H9 (cell line): Measurements from ENCODE around the gene ZNF816. TPM values are rescaled to one million over a fixed set of nuclear protein-coding genes. Genes with fewer than 3 reads are reported as not detected.

Source experiments
- DNase-seq: peaks from one replicate; pipeline ENCODE4 v3.0.0-alpha.2; 2017
- H2AFZ ChIP-seq: one replicate; pipeline ENCODE4 v1.6.1; 2013; ENCODE audit warnings: mild to moderate bottlenecking, low read length, control low read depth, moderate library complexity
- H2AK5ac ChIP-seq: 2 replicates; pipeline ENCODE4 v1.6.1; 2013; ENCODE audit warnings: low read length, control low read depth, mixed read lengths; ENCODE audit not compliant: insufficient read length
- H2BK120ac ChIP-seq: one replicate; pipeline ENCODE4 v1.6.1; 2013; ENCODE audit warnings: low read depth, mild to moderate bottlenecking, low read length, control low read depth, inconsistent platforms; ENCODE audit not compliant: poor library complexity, severe bottlenecking
- H2BK12ac ChIP-seq: 2 replicates; pipeline ENCODE4 v1.6.1; 2013; ENCODE audit warnings: low read length, control low read depth, mixed read lengths, low read depth; ENCODE audit not compliant: insufficient read length
- H2BK15ac ChIP-seq: 2 replicates; pipeline ENCODE4 v1.6.1; 2013; ENCODE audit warnings: low read depth, low read length, control low read depth
- H2BK20ac ChIP-seq: one replicate; pipeline ENCODE4 v1.6.1; 2013; ENCODE audit warnings: low read depth, mild to moderate bottlenecking, low read length, control low read depth, inconsistent platforms; ENCODE audit not compliant: poor library complexity, severe bottlenecking
- H2BK5ac ChIP-seq: 2 replicates; pipeline ENCODE4 v1.6.1; 2013; ENCODE audit warnings: low read length, control low read depth, mixed read lengths; ENCODE audit not compliant: insufficient read length
- H3K14ac ChIP-seq: 2 replicates; pipeline ENCODE4 v1.6.1; 2013; ENCODE audit warnings: low read length, control low read depth; ENCODE audit not compliant: insufficient read depth
- H3K18ac ChIP-seq: 2 replicates; pipeline ENCODE4 v1.6.1; 2013; ENCODE audit warnings: low read depth, mild to moderate bottlenecking, mixed read lengths, low read length, control low read depth; ENCODE audit not compliant: insufficient read length
- H3K23ac ChIP-seq: 2 replicates; pipeline ENCODE4 v1.6.1; 2013; ENCODE audit warnings: low read length, control low read depth, mixed read lengths, low read depth; ENCODE audit not compliant: insufficient read length
- H3K23me2 ChIP-seq: 2 replicates; pipeline ENCODE4 v1.6.1; 2013; ENCODE audit warnings: low read depth, mild to moderate bottlenecking, mixed read lengths, low read length, control low read depth; ENCODE audit not compliant: insufficient read length, poor library complexity, severe bottlenecking
- H3K27ac ChIP-seq: 2 replicates; pipeline ENCODE4 v1.5.1; 2013; ENCODE audit warnings: low read length, control low read depth, mixed read lengths, low read depth; ENCODE audit not compliant: insufficient read length
- H3K27me3 ChIP-seq: 2 replicates; pipeline ENCODE4 v1.6.1; 2013; ENCODE audit warnings: low read length, control low read depth, inconsistent platforms; ENCODE audit not compliant: insufficient read depth
- H3K4ac ChIP-seq: 2 replicates; pipeline ENCODE4 v1.6.1; 2013; ENCODE audit warnings: low read depth, mild to moderate bottlenecking, control low read depth, inconsistent platforms, low read length, moderate library complexity
- H3K4me1 ChIP-seq: 2 replicates; pipeline ENCODE4 v1.6.1; 2013; ENCODE audit warnings: low read length, control low read depth, inconsistent platforms; ENCODE audit not compliant: insufficient read depth
- H3K4me2 ChIP-seq: 2 replicates; pipeline ENCODE4 v1.6.1; 2013; ENCODE audit warnings: low read length, control low read depth, mixed read lengths; ENCODE audit not compliant: insufficient read length, insufficient read depth
- H3K56ac ChIP-seq: 2 replicates; pipeline ENCODE4 v1.6.1; 2013; ENCODE audit warnings: low read depth, mild to moderate bottlenecking, mixed read lengths, low read length, control low read depth; ENCODE audit not compliant: insufficient read length
- H3K79me1 ChIP-seq: 2 replicates; pipeline ENCODE4 v1.6.1; 2013; ENCODE audit warnings: low read depth, mild to moderate bottlenecking, moderate library complexity, low read length, control low read depth, inconsistent platforms; ENCODE audit not compliant: insufficient read depth, poor library complexity, severe bottlenecking
- H3K79me2 ChIP-seq: 2 replicates; pipeline ENCODE4 v1.6.1; 2013; ENCODE audit warnings: low read length, control low read depth, inconsistent platforms; ENCODE audit not compliant: insufficient read depth
- H3K9ac ChIP-seq: 2 replicates; pipeline ENCODE4 v1.6.1; 2013; ENCODE audit warnings: low read length, control low read depth, mixed read lengths; ENCODE audit not compliant: insufficient read length; ENCODE audit errors: extremely low read depth
- H3K9me3 ChIP-seq: one replicate; pipeline ENCODE4 v1.6.1; 2013; ENCODE audit warnings: low read depth, low read length, inconsistent platforms; ENCODE audit not compliant: control insufficient read depth
- H3T11ph ChIP-seq: one replicate; pipeline ENCODE4 v1.6.1; 2013; ENCODE audit warnings: mild to moderate bottlenecking, low read length, control low read depth, inconsistent platforms
- H4K20me1 ChIP-seq: one replicate; pipeline ENCODE4 v1.6.1; 2013; ENCODE audit not compliant: control insufficient read depth, insufficient read length, insufficient read depth
- H4K5ac ChIP-seq: 2 replicates; pipeline ENCODE4 v1.6.1; 2013; ENCODE audit warnings: low read depth, mild to moderate bottlenecking, mixed read lengths, low read length, control low read depth; ENCODE audit not compliant: insufficient read length
- H4K8ac ChIP-seq: replicated peaks from 2 replicates; pipeline ENCODE4 v1.6.1; 2013; ENCODE audit warnings: low read length, control low read depth, mixed read lengths, low read depth; ENCODE audit not compliant: insufficient read length
- H4K91ac ChIP-seq: 2 replicates; pipeline ENCODE4 v1.6.1; 2013; ENCODE audit warnings: low read depth, mild to moderate bottlenecking, moderate library complexity, mixed read lengths, low read length, control low read depth; ENCODE audit not compliant: insufficient read length
- H3K27ac Mint-ChIP-seq, 3 experiments: 2 replicates in 2 of 3; 3 replicates in 1 of 3; pipeline ENCODE4 v1.8.0; 2020 to 2021; ENCODE audit warnings: mixed read lengths in 3 of 3, mild to moderate bottlenecking in 1 of 3, moderate library complexity in 1 of 3
- H3K27me3 Mint-ChIP-seq: 2 replicates; pipeline ENCODE4 v1.8.0; 2021; ENCODE audit warnings: low read depth, mild to moderate bottlenecking, moderate library complexity, mixed read lengths
- H3K36me3 Mint-ChIP-seq, 3 experiments: 2 replicates in 2 of 3; 3 replicates in 1 of 3; pipeline ENCODE4 v1.8.0; 2020 to 2021; ENCODE audit warnings: low read depth in 3 of 3, mixed read lengths in 3 of 3; ENCODE audit not compliant: insufficient read depth in 1 of 3
- H3K4me1 Mint-ChIP-seq, 2 experiments: 2 replicates each; pipeline ENCODE4 v1.8.0; 2020; ENCODE audit warnings: mixed read lengths in 2 of 2
- H3K4me3 Mint-ChIP-seq, 2 experiments: 2 replicates in 1 of 2; 3 replicates in 1 of 2; pipeline ENCODE4 v1.8.0; 2020 to 2021; ENCODE audit warnings: mild to moderate bottlenecking in 2 of 2, mixed read lengths in 2 of 2, moderate library complexity in 1 of 2
- H3K9me3 Mint-ChIP-seq, 2 experiments: 2 replicates in 1 of 2; 3 replicates in 1 of 2; pipeline ENCODE4 v1.8.0; 2020; ENCODE audit warnings: mild to moderate bottlenecking in 2 of 2, mixed read lengths in 2 of 2, moderate library complexity in 1 of 2
- WGBS: extraction: QIAGEN DNeasy Blood & Tissue Kit; methylation state at CpG from one replicate; pipeline ENCODE4 v1.1.7; 2013; ENCODE audit warnings: missing lambda C conversion rate, low lambda C conversion rate, mixed read lengths; ENCODE audit not compliant: insufficient read length; ENCODE audit errors: extremely low coverage; 5-methylcytosine and 5-hydroxymethylcytosine counted together
- total RNA-seq: library from RNA; stranded (reverse); gene quantifications from 2 replicates; pipeline ENCODE4 v1.2.1, GENCODE V29; 2021
- TF ChIP-seq, protein P1 (sequence below): fragments of 200-600 bp; sonication (generic); conservative IDR thresholded peaks from 3 replicates; pipeline ENCODE4 v1.8.0; 2021; ENCODE audit warnings: antibody characterized with exemption, mild to moderate bottlenecking

ZNF816 gene
- total RNA-seq, 1 experiment from 2014 or later, result 15.1 TPM

DNA sequence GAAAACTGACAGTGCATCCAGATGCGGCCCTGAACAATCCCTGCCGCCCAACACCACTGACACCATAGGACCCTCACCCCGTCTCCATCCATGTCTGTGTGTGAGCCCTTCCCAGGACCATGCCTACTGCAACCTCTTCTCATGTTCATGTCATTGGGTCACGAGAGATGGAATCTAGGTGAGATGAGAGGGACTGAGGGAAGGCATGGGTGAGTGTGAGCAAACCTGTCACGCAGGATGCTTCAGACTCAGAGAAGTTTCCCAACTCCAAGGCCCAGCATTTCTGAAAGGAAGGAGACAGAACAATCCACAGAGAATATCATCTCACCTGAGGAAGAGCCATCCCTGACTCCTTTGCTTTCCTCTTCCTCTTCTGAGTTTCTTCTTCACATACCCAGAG is 45.1 kb downstream of the ZNF816 start:
- no peak overlapping the region for H2BK15ac ChIP-seq
- no peak overlapping the region for H3K4ac ChIP-seq
- H3T11ph ChIP-seq, result no peak overlapping the region
- H4K20me1 ChIP-seq, result no peaks in the 10 kb centered on the region
- no peak overlapping the region for H3K56ac ChIP-seq
- H2BK120ac ChIP-seq, result no peak overlapping the region
- no peak overlapping the region for H4K91ac ChIP-seq
- no peaks in the 10 kb centered on the region for H3K23me2 ChIP-seq
- H4K8ac ChIP-seq, result no peak overlapping the region
- no peak overlapping the region for H3K14ac ChIP-seq
- peaks cover 9% of the 10 kb centered on the region in 2 experiments for H3K4me1 Mint-ChIP-seq
- H3K18ac ChIP-seq, result no peak overlapping the region
- H4K5ac ChIP-seq, result no peak overlapping the region
- no peak overlapping the region for H2BK5ac ChIP-seq
- no peak overlapping the region for H3K23ac ChIP-seq
- DNase-seq, result no peak
- no CpG with 5 or more reads among the region's 5 CpGs for WGBS
- no peak overlapping the region for H2BK12ac ChIP-seq
- H3K79me2 ChIP-seq, result no peaks in the 10 kb centered on the region
- H3K4me3 Mint-ChIP-seq, result no peak overlapping the region
- peaks cover 6 to 54% (median 43%) of the 10 kb centered on the region in 3 experiments; a peak in 6 of 7 replicates for H3K36me3 Mint-ChIP-seq
- H2BK20ac ChIP-seq, result no peak overlapping the region
- no peaks in the 10 kb centered on the region for H3K9me3 ChIP-seq
- no peak overlapping the region for H2AK5ac ChIP-seq
- H3K27me3 Mint-ChIP-seq, result no peaks in the 10 kb centered on the region; the same call in 1 of the 2 replicates
- H2AFZ ChIP-seq, result no peak overlapping the region
- H3K27ac ChIP-seq, result no peak overlapping the region
- no peaks in the 10 kb centered on the region for H3K79me1 ChIP-seq
- H3K9me3 Mint-ChIP-seq, result no peaks in the 10 kb centered on the region
- no peak overlapping the region for H3K27ac Mint-ChIP-seq
- TF ChIP-seq, protein P1, sequence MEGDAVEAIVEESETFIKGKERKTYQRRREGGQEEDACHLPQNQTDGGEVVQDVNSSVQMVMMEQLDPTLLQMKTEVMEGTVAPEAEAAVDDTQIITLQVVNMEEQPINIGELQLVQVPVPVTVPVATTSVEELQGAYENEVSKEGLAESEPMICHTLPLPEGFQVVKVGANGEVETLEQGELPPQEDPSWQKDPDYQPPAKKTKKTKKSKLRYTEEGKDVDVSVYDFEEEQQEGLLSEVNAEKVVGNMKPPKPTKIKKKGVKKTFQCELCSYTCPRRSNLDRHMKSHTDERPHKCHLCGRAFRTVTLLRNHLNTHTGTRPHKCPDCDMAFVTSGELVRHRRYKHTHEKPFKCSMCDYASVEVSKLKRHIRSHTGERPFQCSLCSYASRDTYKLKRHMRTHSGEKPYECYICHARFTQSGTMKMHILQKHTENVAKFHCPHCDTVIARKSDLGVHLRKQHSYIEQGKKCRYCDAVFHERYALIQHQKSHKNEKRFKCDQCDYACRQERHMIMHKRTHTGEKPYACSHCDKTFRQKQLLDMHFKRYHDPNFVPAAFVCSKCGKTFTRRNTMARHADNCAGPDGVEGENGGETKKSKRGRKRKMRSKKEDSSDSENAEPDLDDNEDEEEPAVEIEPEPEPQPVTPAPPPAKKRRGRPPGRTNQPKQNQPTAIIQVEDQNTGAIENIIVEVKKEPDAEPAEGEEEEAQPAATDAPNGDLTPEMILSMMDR, result no peak
- H3K4me1 ChIP-seq, result no peaks in the 10 kb centered on the region
- H3K9ac ChIP-seq, result no peak overlapping the region
- no peak overlapping the region for H3K4me2 ChIP-seq
- no peaks in the 10 kb centered on the region for H3K27me3 ChIP-seq
